Cerebellar cortex (tissue), 1 donor: ENCODE measurements around the gene ANKRD40CL.
"Not testable (repeated sequence)": the region's sequence is repeated elsewhere in the genome, so short reads cannot be mapped to it uniquely, and the experiment has no call there.

Source experiments
- DNase-seq: peaks from one replicate; pipeline ENCODE4 v3.0.0-alpha.2; 2015; ENCODE audit warnings: low spot score

The ANKRD40CL gene

DNA sequence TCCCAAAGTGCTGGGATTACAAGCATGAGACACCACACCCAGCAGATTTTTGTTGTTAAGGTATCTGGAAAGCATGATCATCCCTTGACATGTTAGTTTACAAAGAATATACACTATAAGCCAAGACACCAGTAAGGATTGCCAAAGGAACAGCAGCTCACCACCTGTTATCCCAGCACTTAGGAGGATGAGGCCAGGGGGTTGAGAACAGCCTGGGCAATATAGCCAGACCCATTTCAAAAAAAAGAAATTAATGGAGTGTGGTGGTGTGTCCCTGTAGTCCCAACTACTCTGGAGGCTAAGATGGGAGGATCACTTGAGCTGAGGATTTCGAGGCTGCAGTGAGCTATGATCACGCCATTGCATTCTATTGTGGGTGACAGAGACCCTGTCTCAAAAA is 5.1 kb downstream of the ANKRD40CL start:
- no peak for DNase-seq

DNA sequence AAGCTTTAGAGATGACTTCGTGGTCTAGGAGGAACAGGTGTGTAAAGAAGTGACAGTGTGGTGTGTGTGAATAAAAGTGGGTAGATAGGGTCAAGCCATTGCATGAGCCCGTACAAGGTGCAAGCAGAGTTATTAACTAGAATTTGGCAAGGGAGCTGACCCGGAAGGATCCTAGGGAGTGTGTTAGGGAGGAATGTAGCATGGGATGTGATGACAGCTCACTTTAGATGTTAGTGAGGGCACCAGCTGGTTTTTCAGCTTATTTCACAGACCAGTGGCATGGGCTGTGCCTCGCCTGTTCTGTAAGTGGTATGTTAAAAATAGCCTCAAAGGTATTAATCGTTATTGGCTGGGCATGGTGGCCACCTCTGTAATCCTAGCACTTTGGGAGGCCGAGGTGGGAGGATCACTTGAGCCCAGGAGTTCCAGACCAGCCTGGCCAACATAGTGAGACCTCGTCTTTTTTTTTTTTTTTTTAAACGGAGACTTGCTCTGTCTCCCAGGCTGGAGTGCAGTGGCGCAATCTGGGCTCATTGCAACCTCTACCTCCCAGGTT is 8.3 kb downstream of the ANKRD40CL start:
- DNase-seq, result no peak

GRCh38 chr17:50758524-50758923 is 8.8 kb downstream of the ANKRD40CL start:
- no peak for DNase-seq

DNA sequence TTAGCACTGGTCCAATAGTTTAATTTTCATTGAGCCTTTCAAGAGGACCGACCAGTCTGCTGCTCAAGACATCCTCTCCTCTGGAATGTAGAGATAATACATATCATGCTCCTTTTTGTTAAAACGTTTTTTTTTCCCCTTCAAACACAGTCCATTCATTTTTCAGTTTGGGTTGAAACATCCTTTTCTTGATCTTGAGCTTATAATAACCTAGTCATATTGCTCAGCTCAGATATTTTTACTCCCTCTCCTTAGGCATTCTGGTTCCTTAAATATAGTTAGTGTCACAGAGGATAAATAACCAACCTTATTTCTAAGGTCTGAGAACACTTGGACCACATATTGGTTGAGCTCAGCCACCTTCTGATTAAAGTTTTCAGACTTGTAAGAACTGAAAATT is 12.8 kb downstream of the ANKRD40CL start:
- DNase-seq, result no peak

DNA sequence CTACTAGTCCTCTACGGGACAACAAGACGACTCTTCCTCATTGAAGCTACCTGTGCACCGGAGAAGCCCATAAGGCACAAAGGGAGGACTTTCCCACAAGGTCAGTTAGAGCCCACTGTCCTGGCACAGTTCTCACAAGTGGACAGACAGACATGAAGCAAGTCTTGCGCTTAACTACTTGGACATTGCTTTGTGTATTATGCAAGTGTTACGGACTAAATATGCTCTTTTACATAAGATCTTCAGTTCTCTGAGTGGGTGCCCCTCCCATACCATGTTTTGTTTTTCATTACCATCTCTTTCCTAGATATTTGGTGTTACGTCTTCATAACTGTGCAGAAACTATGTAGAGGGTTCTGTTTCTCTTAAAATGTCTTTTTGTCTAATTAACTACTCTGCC is 18.1 kb downstream of the ANKRD40CL start:
- DNase-seq, result no peak

- DNase-seq, result no peak
Observed at GRCh38 chr17:50745631-50746030, 21.7 kb downstream of the ANKRD40CL start.

DNA sequence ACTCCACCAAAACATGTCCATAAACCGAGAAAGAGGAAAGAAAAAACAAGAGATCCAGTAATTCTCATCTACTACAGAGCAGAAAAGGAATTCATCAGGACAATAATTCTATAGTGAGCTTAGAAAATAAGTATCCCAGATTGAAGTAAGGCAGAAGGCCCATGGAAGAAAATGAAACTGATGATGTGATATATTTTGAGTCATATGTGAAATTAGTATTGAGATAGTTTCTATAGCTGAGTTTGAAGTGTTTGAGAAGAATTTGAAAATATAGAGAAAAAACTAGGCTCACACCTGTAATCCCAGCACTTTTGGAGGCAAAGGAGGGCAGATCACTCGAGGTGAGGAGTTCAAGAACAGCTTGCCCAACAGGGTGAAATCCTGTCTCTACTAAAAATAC is 28.2 kb downstream of the ANKRD40CL start:
- DNase-seq, result no peak

GRCh38 chr17:50737118-50737698 is 30.1 kb downstream of the ANKRD40CL start:
- DNase-seq, result no peak

DNA sequence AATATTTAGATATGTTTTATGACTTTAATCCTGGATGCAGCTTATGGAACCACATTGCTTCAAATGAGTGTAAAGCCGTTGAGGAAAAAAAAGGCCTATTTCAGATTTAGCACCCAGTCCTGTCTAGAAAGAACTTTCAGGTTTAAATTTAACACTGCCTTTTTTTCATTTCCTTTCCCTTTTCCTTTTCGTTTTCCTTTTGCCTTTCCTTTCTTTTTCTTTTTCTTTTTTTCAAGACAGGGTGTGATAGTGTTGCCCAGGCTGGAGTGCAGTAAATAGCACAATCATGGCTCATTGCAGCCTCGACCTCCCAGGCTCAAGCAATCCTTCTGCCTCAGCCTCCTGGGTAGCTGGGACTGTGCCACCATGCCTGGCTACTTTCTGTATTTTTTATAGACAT is 32.0 kb downstream of the ANKRD40CL start:
- no peak for DNase-seq

GRCh38 chr17:50731575-50732460 is 35.5 kb downstream of the ANKRD40CL start:
- no peak for DNase-seq

DNA sequence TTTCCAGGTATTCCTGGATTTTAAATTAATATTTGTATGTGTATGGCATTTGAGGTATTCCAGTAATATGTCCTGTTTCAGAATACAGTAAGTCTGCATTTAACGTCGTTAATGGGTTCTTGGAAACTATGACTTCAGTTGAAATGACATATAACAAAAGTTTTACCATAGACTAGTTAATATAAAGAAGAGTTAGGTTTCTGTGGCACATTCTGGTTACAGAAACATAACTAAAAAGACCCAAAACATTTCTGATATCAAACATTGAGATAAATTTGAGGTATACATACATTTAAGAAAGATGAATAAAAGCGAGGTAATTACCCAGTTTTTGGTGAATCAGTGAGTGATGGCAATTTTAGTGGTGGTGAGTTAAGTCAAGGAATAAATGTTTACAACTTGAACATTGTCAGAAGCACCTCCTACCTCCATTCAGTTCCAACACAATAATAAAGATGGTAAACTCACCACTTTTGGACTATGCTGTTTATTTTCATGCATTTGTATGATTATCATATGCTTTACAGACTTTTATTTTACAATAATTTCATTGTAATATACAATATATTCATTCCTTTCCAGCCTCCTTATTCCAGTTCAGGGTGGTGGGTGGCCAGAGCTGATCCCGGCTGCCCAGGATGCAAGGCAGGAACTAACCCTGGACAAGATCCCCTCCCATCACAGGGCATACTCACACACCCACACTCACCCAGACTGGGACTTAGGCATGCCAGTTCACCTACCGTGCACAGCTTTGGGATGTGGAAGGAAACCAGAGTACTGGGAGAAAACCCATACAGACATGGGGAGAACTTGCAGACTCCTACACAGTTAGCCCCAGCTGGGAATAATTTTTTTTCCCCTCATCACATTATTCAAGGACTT is 38.2 kb downstream of the ANKRD40CL start:
- DNase-seq, result no peak

GRCh38 chr17:50728112-50728429 is 39.2 kb downstream of the ANKRD40CL start:
- DNase-seq, result no peak

- DNase-seq, result no peak
Observed at GRCh38 chr17:50725769-50726655, 41.3 kb downstream of the ANKRD40CL start.

DNA sequence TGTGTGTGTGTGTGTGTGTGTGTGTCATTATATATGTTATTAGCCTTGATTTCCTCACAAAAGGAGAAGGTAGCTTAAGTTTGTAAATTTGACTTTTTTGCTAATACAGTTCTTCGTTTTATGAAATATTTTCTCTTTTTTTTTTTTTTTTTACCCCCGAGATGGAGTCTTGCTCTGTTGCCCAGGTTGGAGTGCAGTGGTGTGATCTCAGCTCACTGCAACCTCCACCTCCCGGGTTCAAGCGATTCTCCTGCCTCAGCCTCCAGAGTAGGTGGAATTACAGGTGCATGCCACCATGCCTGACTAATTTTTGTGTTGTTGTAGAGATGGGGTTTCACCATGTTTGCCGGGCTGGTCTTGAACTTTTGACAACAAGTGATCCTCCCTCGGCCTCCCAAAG is 42.7 kb downstream of the ANKRD40CL start:
- DNase-seq, result not testable (repeated sequence)

DNA sequence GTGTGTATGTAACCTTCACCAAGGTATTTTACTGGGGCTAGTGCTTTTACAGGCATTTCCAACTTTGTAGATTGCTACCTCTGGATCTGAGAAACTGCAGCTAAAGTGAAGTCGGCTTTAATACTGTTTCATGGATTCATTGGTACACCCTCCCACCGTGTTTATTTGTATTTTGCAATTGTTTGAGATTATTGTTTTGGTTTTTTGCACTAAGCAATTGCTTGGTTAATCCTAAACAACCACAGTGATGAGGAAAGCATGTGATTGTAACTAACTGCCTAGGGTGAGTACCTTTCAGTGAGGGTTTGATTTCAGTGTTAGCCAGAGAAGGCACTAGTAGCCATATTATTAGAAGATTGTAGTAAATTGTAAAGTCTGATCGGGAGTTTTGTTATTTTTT is 44.6 kb downstream of the ANKRD40CL start:
- DNase-seq, result no peak

- peak; percentile 41 for DNase-seq
Observed at GRCh38 chr17:50721194-50722010, 45.9 kb downstream of the ANKRD40CL start.

DNA sequence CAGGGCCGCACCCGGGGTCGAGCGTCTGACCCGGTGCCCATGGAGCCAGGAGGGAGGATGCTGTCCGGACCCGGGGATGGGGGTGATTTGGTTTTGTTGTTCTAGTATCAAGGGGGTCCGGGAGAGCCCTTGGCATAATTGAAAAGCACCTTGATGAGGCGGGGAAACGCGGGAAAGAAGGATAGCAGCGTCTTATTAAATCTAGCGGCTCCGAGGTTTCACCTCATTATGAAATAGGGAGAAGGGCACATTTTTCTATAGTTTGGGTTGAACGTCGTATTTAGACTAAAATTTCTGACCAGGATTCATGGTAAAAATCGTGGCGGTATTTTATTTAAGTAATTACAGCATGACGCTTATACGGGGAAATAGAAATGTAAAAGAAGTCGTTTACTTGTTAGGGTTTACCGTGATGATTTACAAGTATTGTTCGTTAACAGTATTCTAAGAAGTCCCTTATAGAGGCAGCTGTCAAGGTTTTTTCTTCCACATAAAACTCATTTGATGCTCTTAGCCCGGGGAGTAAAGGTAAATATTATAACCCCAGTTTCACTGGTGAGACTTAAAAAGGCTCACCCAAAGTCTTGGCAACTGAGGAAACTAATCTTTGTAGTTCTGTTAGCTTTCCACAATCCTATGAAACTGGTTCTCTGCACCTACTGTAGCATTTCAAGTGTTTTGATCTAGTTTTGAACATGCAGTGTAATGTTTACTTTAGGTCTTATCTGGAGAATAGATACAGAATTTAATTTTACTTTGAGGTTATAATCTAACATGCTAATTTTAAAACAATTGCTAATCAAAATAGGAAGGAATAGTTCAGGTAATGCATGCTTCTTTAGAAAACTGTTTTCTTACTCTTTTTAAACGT is 47.2 kb downstream of the ANKRD40CL start:
- DNase-seq, result peak; percentile 41

DNA sequence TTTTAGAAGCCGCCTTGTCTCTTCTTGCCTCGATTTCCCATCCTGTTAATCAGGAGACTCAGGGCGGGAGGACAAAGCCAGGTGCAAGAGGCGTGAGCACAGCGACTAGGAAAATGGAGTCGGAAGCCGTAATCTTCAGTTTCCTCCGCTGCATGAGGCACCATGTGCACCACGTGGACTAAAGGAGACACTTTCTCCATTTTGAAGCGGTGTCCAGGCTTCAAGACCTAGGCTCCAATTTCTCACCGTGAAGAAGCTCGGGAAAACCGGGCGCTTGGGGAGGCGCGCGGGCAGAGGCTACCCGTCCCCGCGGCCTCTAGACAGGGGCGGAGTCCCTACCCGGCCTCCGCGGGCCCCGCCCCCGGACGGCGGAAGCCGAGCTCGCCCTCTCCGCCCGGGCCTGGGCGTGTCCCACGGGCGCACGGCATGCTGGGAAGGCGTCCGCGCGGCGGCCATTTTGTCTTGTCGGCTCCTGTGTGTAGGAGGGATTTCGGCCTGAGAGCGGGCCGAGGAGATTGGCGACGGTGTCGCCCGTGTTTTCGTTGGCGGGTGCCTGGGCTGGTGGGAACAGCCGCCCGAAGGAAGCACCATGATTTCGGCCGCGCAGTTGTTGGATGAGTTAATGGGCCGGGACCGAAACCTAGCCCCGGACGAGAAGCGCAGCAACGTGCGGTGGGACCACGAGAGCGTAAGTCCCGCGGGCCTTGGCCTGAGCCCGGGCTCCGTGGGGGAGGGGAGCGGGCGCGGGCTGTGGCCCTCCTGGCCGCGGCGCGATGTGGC is 48.0 kb downstream of the ANKRD40CL start, which contains the start of gene LUC7L3:
TSS of gene LUC7L3 (plus strand) at position 460 of the 780 bp plus-strand sequence. CDS start at position 590, 130 bp downstream.
- DNase-seq, result peak; percentile 90

DNA sequence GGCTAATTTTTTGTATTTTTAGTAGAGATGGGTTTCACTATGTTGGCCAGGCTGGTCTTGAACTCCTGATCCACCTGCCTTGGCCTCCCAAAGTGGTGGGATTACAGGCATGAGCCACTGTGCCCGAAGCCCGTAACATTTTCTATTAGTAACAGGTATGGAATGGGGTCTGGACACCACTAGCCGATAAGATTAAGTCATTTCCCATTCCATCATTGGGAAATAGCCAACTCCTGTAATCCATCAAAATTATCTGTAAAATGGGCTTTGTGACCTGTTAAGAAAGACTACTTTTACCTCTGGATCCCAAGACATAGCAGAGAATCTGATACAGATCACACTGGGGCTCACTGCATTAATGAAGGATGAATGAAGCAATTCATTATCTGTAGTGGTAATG is 51.8 kb downstream of the ANKRD40CL start:
- DNase-seq, result no peak
